T-helper 2 cell (primary cell): Measurements from ENCODE around the gene SRPK2.

ENCODE experiments used
- DNase-seq, 5 experiments: peaks; one replicate each; pipeline versions ENCODE4 v3.0.0 to v3.0.0-alpha.2; 2012 to 2022

The SRPK2 gene

GRCh38 chr7:105188201-105188600 is 200.5 kb downstream of the SRPK2 start:
- DNase-seq = no peak

GRCh38 chr7:105187302-105188169 is 201.2 kb downstream of the SRPK2 start:
- no peak for DNase-seq

GRCh38 chr7:105185290-105186010 is 203.3 kb downstream of the SRPK2 start:
- DNase-seq = no peak

- DNase-seq = no peak
These were observed 208.7 kb downstream of the SRPK2 start for GRCh38 chr7:105180002-105180401.

DNA sequence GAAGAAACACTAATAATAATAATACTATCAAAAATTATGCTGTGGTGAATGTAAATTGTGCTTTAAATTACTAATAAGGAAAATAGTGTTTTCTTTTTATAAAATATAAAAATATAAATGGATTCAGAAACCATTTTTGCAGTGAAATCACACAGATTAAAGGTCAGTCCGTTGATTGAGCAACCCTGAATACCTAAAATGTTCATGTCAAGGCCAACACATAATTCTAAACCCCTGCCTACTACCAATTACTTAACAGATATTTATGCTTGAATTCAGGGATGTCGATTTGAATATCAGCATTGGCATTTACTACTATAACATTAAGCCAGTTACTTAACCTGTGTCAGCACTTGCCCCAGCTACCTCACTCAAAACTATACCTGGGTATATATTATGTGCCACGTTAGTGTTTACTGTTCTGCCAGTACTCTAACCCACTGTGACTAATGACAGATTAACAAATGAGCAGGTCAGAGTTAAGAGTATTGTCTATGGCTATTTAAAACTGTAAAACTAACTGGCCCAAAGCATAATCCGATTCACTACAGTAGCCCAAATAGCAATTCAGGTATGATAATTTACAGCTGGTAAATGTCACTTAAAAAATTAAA is 209.7 kb downstream of the SRPK2 start:
- DNase-seq = no peak

- no peak for DNase-seq
These were observed 210.5 kb downstream of the SRPK2 start for GRCh38 chr7:105178177-105178576.

- no peak for DNase-seq
These were observed 211.7 kb downstream of the SRPK2 start for GRCh38 chr7:105177026-105177425.

GRCh38 chr7:105173586-105173985 is 215.1 kb downstream of the SRPK2 start:
- DNase-seq = no peak

- no peak for DNase-seq
These were observed 224.0 kb downstream of the SRPK2 start for GRCh38 chr7:105164751-105165150.

- no peak for DNase-seq
These were observed 225.0 kb downstream of the SRPK2 start for GRCh38 chr7:105163718-105164117.

DNA sequence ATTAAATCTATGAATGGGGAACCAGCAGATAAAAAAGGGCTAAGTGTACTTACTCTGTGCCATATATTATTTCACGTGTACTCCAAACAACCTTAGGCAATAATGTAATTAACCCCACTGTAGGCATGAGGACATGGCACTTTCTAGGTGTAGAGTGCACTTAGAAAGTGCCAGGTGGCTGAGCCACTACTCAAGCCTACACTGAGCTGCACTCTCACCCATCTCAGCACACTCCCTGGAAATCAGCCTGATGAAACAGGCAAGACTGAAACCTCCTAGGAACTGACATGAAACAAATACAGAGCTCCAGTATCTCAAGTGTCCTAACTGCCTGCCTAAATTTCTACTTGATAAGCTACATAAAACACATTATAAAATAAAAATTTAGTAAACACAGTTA is 227.4 kb downstream of the SRPK2 start:
- DNase-seq = no peak

DNA sequence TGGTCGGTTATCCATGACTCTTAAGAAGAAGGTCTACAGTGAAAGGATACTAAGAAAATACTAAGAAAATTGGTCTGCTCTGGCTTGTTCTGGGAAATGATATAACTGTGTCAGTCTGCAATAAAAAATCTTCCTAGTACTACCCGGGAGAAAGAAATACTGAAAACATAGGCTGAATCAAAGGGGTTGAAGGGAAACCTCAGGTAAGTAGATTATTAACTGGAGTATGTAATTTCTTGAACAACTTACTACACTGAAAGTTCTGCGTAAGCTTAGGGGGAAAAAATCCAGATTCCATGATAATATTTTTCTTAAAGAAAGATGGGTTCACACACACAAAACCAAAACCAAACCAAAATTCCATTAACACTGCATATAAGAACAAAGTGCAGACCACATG is 231.4 kb downstream of the SRPK2 start:
- no peak for DNase-seq

DNA sequence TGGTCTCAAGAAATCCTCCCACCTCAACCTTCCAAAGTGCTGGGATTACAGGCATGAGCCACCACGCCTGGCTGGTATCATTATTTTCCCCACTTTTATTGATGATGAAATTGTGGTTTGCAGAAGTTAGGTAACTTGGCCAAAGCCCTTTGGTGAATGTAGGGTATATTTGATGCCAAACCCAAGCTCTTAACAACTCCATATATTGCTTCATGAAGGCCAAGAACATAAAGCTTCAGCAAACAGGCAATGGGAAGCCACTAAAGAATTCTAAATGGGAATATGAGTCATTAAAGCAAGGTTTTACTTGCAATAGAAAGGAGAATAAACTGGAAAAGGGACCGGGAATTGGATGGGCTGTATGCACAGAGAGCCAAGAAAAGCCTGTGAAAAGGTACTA is 232.0 kb downstream of the SRPK2 start:
- no peak for DNase-seq

GRCh38 chr7:105154084-105154483 is 234.6 kb downstream of the SRPK2 start:
- DNase-seq = no peak

DNA sequence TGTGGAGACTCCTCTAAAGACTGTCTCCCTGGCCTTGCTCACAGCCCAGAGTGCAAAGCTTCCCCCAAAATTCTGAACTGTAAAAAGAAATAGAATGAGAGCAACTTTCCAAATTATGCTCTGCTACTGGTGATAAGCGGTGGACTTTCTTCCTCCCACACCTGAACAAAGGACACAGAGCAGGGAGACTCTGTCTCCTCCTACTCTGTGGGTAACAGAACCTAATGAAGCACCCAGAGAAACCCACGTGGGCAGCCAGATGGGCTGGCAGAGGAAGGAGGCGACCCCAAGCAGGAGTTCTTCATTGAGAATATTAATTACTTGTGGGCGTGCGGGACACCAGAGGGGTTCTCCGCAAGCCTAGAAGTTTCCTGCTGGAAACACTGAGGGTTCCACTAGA is 235.2 kb downstream of the SRPK2 start:
- no peak for DNase-seq

GRCh38 chr7:105151152-105151551 is 237.6 kb downstream of the SRPK2 start:
- no peak for DNase-seq

- DNase-seq = no peak
These were observed 238.9 kb downstream of the SRPK2 start for GRCh38 chr7:105149827-105150226.

DNA sequence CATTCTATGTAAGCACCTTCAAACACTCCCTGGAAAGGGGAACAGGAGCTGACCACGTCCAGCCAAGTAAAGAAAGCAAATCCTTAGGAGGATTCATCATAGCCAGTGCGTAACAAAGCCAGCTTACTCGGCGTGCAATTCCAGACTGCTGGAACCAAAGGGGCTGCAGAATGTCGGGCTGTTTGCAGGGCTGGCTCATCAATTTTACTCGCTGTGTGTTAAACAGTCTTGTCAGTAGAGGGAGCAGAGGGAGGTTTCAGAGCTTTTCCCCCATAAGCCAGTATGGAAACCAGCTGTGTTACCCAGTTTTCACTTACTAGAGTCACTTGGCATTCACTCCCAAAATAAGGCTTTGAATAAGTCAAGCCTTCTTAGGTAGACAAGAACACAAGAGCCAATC is 247.7 kb downstream of the SRPK2 start:
- DNase-seq = no peak

- DNase-seq = no peak
These were observed 249.3 kb downstream of the SRPK2 start for GRCh38 chr7:105139381-105139780.

- DNase-seq = no peak
These were observed 250.8 kb downstream of the SRPK2 start for GRCh38 chr7:105137898-105138297.

DNA sequence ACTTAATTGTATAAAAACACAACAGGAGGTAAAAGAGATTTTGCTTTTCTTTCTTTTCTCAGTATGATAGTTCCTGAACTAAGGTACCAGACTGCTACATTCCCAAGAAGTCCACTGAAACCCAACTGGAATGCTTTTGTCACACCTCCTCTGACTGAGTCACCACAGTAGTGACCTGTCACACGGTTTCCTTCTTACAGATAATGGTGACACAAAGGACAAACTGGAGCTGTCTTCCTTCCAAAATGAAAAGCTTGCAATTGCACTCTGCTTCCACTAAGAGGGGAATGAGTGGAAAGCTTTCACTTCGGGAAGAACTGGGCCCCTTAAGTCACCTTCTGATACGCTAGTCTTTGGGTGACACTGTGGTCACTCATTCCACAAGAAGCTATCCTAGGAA is 252.5 kb downstream of the SRPK2 start:
- no peak for DNase-seq

- DNase-seq = no peak
These were observed 254.6 kb downstream of the SRPK2 start for GRCh38 chr7:105133986-105134655.

DNA sequence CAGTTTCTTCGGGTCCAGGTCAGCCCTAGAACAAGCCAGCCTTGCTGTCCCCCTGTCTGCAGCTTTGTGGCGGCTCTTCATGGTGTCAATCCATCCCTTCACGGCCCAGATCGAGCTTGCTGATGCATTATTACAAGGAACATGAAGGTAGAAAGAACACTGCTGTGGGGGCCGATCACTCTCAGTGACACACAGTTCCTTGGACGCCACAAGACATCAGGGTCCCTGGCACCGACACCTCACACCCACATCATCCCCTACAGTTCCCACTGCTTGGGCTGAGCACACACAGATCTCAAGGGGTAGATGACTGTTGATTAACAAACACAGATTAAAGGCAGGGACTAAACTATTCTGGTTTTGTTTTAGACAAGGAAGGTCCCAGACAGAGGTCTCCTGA is 255.4 kb downstream of the SRPK2 start:
- DNase-seq = no peak
